ENCODE data around the gene ARRB1. TPM values are rescaled to one million over a fixed set of nuclear protein-coding genes. Genes with fewer than 3 reads are reported as not detected.

ARRB1 gene
- total RNA-seq, 2 experiments from 2014 or later: 26.7 to 27.8 TPM

GRCh38 chr11:75389276-75389605 lies 37.8 kb upstream of the ARRB1 start:
- peaks cover 13% of the 10 kb centered on the region for H3K4me1 ChIP-seq (ENCODE audit: insufficient read depth, low read length)
- Mint-ChIP-seq H3K27me3 (no peaks in the 10 kb centered on the region), H3K4me1 (ENCODE audit: low read depth) (peaks cover 6% of the 10 kb centered on the region), H3K36me3 (ENCODE audit: low read depth) (no peaks in the 10 kb centered on the region), H3K9me3 (no peaks in the 10 kb centered on the region), H3K4me3 (no peak overlapping the region), H3K27ac (no peak overlapping the region)
- H3K36me3 ChIP-seq (ENCODE audit: insufficient read depth, low read length): no peaks in the 10 kb centered on the region
- H3K9me3 ChIP-seq (ENCODE audit: control insufficient read depth in 1 of 2, insufficient read depth in 1 of 2, low read length in 2 of 2): no peaks in the 10 kb centered on the region
- intact Hi-C loops (cut with DNase I, micrococcal nuclease): loop anchor here (1.0 to 5.0 kb wide), 4 partner anchors 56 to 478 kb away; no protein-coding TSS in a partner anchor
- ChIA-PET CTCF (interaction anchor here (0.9 to 1.7 kb wide), 5 partner anchors 8 to 141 kb away, joined by 3 to 13 read pairs (median 4); no protein-coding TSS in a partner anchor), POLR2A (interaction anchor here (0.7 to 4.1 kb wide), 5 partner anchors 25 to 143 kb away, joined by 3 to 23 read pairs (median 3); no protein-coding TSS in a partner anchor)
- H3K27me3 ChIP-seq (ENCODE audit: control insufficient read depth in 1 of 2, insufficient read depth in 2 of 2, low read length in 2 of 2): no peaks in the 10 kb centered on the region
- DNase-seq (no peak), ATAC-seq (ENCODE audit: poor library complexity) (no peak)
- no peak overlapping the region for H3K27ac ChIP-seq (ENCODE audit: low read depth in 1 of 2, low read length in 2 of 2)
- no peak for TF ChIP-seq CTCF (IDR thresholded peaks at IDR 0.05)
- H3K4me3 ChIP-seq (ENCODE audit: low read length): no peak overlapping the region

GRCh38 chr11:75388386-75389275 lies 37.2 kb upstream of the ARRB1 start:
- no peaks in the 10 kb centered on the region for H3K36me3 ChIP-seq (ENCODE audit: insufficient read depth, low read length)
- ATAC-seq (ENCODE audit: poor library complexity): peak; percentile 90
- Mint-ChIP-seq H3K4me3 (no peak overlapping the region), H3K9me3 (no peaks in the 10 kb centered on the region), H3K27ac (no peak overlapping the region), H3K36me3 (ENCODE audit: low read depth) (no peaks in the 10 kb centered on the region), H3K4me1 (ENCODE audit: low read depth) (peaks cover 12% of the 10 kb centered on the region), H3K27me3 (no peaks in the 10 kb centered on the region)
- ChIA-PET POLR2A (interaction anchor here (0.9 to 4.1 kb wide), 5 partner anchors 41 to 174 kb away, joined by 3 to 23 read pairs (median 3); no protein-coding TSS in a partner anchor), CTCF (interaction anchor here (0.9 to 1.7 kb wide), 5 partner anchors 9 to 140 kb away, joined by 3 to 13 read pairs (median 4); no protein-coding TSS in a partner anchor)
- no peak overlapping the region for H3K27ac ChIP-seq (ENCODE audit: low read depth in 1 of 2, low read length in 2 of 2)
- no peaks in the 10 kb centered on the region for H3K9me3 ChIP-seq (ENCODE audit: control insufficient read depth in 1 of 2, insufficient read depth in 1 of 2, low read length in 2 of 2)
- DNase-seq: peak; percentile 50 to 88 (median 58)
- H3K4me3 ChIP-seq (ENCODE audit: low read length): no peak overlapping the region
- intact Hi-C loops (cut with DNase I, micrococcal nuclease): loop anchor here (1.0 to 5.0 kb wide), 6 partner anchors 57 to 479 kb away; no protein-coding TSS in a partner anchor
- peak; percentile 90 for TF ChIP-seq CTCF (IDR thresholded peaks at IDR 0.05)
- H3K4me1 ChIP-seq (ENCODE audit: insufficient read depth, low read length): peaks cover 19% of the 10 kb centered on the region
- H3K27me3 ChIP-seq (ENCODE audit: control insufficient read depth in 1 of 2, insufficient read depth in 2 of 2, low read length in 2 of 2): no peaks in the 10 kb centered on the region

GRCh38 chr11:75387736-75388294 lies 36.4 kb upstream of the ARRB1 start:
- no peak overlapping the region for H3K27ac Mint-ChIP-seq
- no peak for ATAC-seq (ENCODE audit: poor library complexity)
- no peaks in the 10 kb centered on the region for H3K27me3 Mint-ChIP-seq

More at GRCh38 chr11:75387736-75388294, 36.4 kb upstream of the ARRB1 start:
- H3K4me3 Mint-ChIP-seq: no peak overlapping the region
- intact Hi-C loops (cut with DNase I, micrococcal nuclease): loop anchor here (1.0 to 5.0 kb wide), 6 partner anchors 57 to 479 kb away; no protein-coding TSS in a partner anchor
- H3K9me3 Mint-ChIP-seq: no peaks in the 10 kb centered on the region
- no peak for DNase-seq
- POLR2A ChIA-PET: interaction anchor here (0.9 to 4.1 kb wide), 2 partner anchors 111 to 175 kb away, joined by 3 to 23 read pairs; no protein-coding TSS in a partner anchor
- TF ChIP-seq CTCF (IDR thresholded peaks at IDR 0.05): no peak
- H3K4me3 ChIP-seq (ENCODE audit: low read length): no peak overlapping the region
- no peaks in the 10 kb centered on the region for H3K9me3 ChIP-seq (ENCODE audit: control insufficient read depth in 1 of 2, insufficient read depth in 1 of 2, low read length in 2 of 2)
- H3K4me1 Mint-ChIP-seq (ENCODE audit: low read depth): peaks cover 20% of the 10 kb centered on the region
- H3K36me3 Mint-ChIP-seq (ENCODE audit: low read depth): no peaks in the 10 kb centered on the region
- CTCF ChIA-PET: interaction anchor here (1.4 to 7.4 kb wide), 3 partner anchors 13 to 108 kb away, joined by 3 to 49 read pairs (median 13); no protein-coding TSS in a partner anchor
- no peaks in the 10 kb centered on the region for H3K27me3 ChIP-seq (ENCODE audit: control insufficient read depth in 1 of 2, insufficient read depth in 2 of 2, low read length in 2 of 2)
- H3K27ac ChIP-seq (ENCODE audit: low read depth in 1 of 2, low read length in 2 of 2): no peak overlapping the region
- no peaks in the 10 kb centered on the region for H3K36me3 ChIP-seq (ENCODE audit: insufficient read depth, low read length)
- peaks cover 27% of the 10 kb centered on the region for H3K4me1 ChIP-seq (ENCODE audit: insufficient read depth, low read length)

All from CD4-positive, alpha-beta T cell (primary cell).